HG02938 (cell line): ENCODE data around the gene NAMPT.
"Not testable (repeated sequence)": the region's sequence is repeated elsewhere in the genome, so short reads cannot be mapped to it uniquely, and the experiment has no call there.

Source experiments
- ATAC-seq: cut with Tn5 transposase; IDR thresholded peaks from one replicate; pipeline ENCODE4 v1.9.1; 2021; ENCODE audit warnings: mild to moderate bottlenecking, moderate library complexity; ENCODE audit not compliant: unreplicated experiment

The NAMPT gene

GRCh38 chr7:106284714-106285050, at the start of gene NAMPT:
TSS of gene NAMPT (minus strand) at chr7:106284983. CDS start at chr7:106284884, 99 bp downstream.
- ATAC-seq, result no peak

GRCh38 chr7:106332201-106332600, 47.4 kb upstream of the NAMPT start:
- no peak for ATAC-seq

GRCh38 chr7:106331441-106332175, 46.8 kb upstream of the NAMPT start:
- ATAC-seq, result no peak

GRCh38 chr7:106329971-106330733, 45.4 kb upstream of the NAMPT start:
- no peak for ATAC-seq

- no peak for ATAC-seq
Measured at GRCh38 chr7:106329408-106329807, 44.6 kb upstream of the NAMPT start.

GRCh38 chr7:106327538-106328481, 43.0 kb upstream of the NAMPT start:
- no peak for ATAC-seq

GRCh38 chr7:106326594-106327537, 42.1 kb upstream of the NAMPT start:
- no peak for ATAC-seq

- ATAC-seq, result not testable (repeated sequence)
Measured at GRCh38 chr7:106324509-106324908, 39.7 kb upstream of the NAMPT start.

GRCh38 chr7:106320254-106320770, 35.5 kb upstream of the NAMPT start:
- not testable (repeated sequence) for ATAC-seq

- no peak for ATAC-seq
Measured at GRCh38 chr7:106318482-106318881, 33.7 kb upstream of the NAMPT start.

GRCh38 chr7:106317971-106318370, 33.2 kb upstream of the NAMPT start:
- no peak for ATAC-seq

GRCh38 chr7:106316947-106317346, 32.2 kb upstream of the NAMPT start:
- no peak for ATAC-seq

GRCh38 chr7:106314875-106315274, 30.1 kb upstream of the NAMPT start:
- no peak for ATAC-seq

GRCh38 chr7:106313966-106314365, 29.2 kb upstream of the NAMPT start:
- no peak for ATAC-seq

GRCh38 chr7:106313456-106313901, 28.7 kb upstream of the NAMPT start:
- ATAC-seq, result no peak

- ATAC-seq, result no peak
Measured at GRCh38 chr7:106312906-106313305, 28.1 kb upstream of the NAMPT start.

GRCh38 chr7:106312099-106312871, 27.5 kb upstream of the NAMPT start:
- ATAC-seq, result no peak

GRCh38 chr7:106309362-106309761, 24.6 kb upstream of the NAMPT start:
- no peak for ATAC-seq

- no peak for ATAC-seq
Measured at GRCh38 chr7:106306256-106306655, 21.5 kb upstream of the NAMPT start.
